GM12878 (cell line): ENCODE results near the gene PKD1L1. TPM values are rescaled to one million over a fixed set of nuclear protein-coding genes. Genes with fewer than 3 reads are reported as not detected.
"Not testable (repeated sequence)": the region's sequence is repeated elsewhere in the genome, so short reads cannot be mapped to it uniquely, and the experiment has no call there.

ENCODE experiments used
- ATAC-seq: fragments of 200-7000 bp; cut with Tn5 transposase; 3 replicates; pipeline ENCODE4 v1.9.1; 2020; ENCODE audit warnings: mild to moderate bottlenecking, moderate library complexity
- BruUV-seq: library from RNA; stranded (reverse); fragments of 400-500 nt; replicated peaks from 2 replicates; lab custom pipeline; 2021; lab: Mats Ljungman, UMichigan
- CTCF ChIA-PET: fragments of 300-600 bp; sonication (Branson Sonifier 250); formaldehyde crosslinking; extraction: SDS; loops from one replicate; lab custom pipeline; 2021; ENCODE audit warnings: inconsistent platforms; lab: Yijun Ruan, JAX
- POLR2A ChIA-PET: fragments of 350-600 bp; formaldehyde crosslinking; extraction: SDS; loops from one replicate; lab custom pipeline; 2021; ENCODE audit warnings: inconsistent platforms; lab: Charles Lee
- RAD21 ChIA-PET: fragments of 300-600 bp; sonication (Branson Sonifier 250); formaldehyde crosslinking; loops from one replicate; lab custom pipeline; 2023; ENCODE audit warnings: antibody characterized with exemption; ENCODE audit not compliant: unreplicated experiment; lab: Charles Lee
- SMC1A ChIA-PET: fragments of 300-600 bp; sonication (Branson Sonifier 250); formaldehyde crosslinking; loops from one replicate; lab custom pipeline; 2023; ENCODE audit not compliant: unreplicated experiment, uncharacterized antibody; lab: Charles Lee
- DNase-seq: peaks from one replicate; pipeline ENCODE4 v3.0.0-alpha.2; 2011; ENCODE audit warnings: low read depth, low spot score
- FAIRE-seq: peaks from 3 replicates; lab custom pipeline; 2011; peaks lifted over from hg19 to GRCh38; lab: Jason Lieb, UNC
- H2AFZ ChIP-seq: 2 replicates; pipeline ENCODE4 v1.6.0; 2011; ENCODE audit warnings: low read depth, low read length, control low read depth; ENCODE audit not compliant: control insufficient read depth
- H3K27ac ChIP-seq: 2 replicates; pipeline ENCODE4 v1.5.1; 2011; ENCODE audit warnings: control low read depth; ENCODE audit not compliant: control insufficient read depth, insufficient read depth
- H3K27me3 ChIP-seq, 2 experiments: replicated peaks in 1 of 2; 2 replicates each; pipeline versions ENCODE4 v1.6.0 to v1.6.1; 2011; ENCODE audit warnings: low read length in 1 of 2; ENCODE audit not compliant: control insufficient read depth in 2 of 2, insufficient read depth in 2 of 2
- H3K36me3 ChIP-seq, 2 experiments: 2 replicates each; pipeline ENCODE4 v1.5.1; 2011; ENCODE audit warnings: low read length in 1 of 2; ENCODE audit not compliant: control insufficient read depth in 2 of 2, insufficient read depth in 2 of 2
- H3K4me1 ChIP-seq: 2 replicates; pipeline ENCODE4 v1.6.1; 2011; ENCODE audit warnings: mild to moderate bottlenecking, low read length, moderate library complexity, mixed read lengths; ENCODE audit not compliant: control insufficient read depth, insufficient read depth
- H3K4me2 ChIP-seq: 2 replicates; pipeline ENCODE4 v1.6.0; 2011; ENCODE audit warnings: control low read depth; ENCODE audit not compliant: control insufficient read depth, insufficient read depth
- H3K4me3 ChIP-seq: fragments of 200-600 bp; sonication (generic); 2 replicates; pipeline ENCODE4 v1.5.1; 2016
- H3K79me2 ChIP-seq: 2 replicates; pipeline ENCODE4 v1.6.0; 2011; ENCODE audit warnings: low read length; ENCODE audit not compliant: control insufficient read depth, insufficient read depth
- H3K9ac ChIP-seq: 2 replicates; pipeline ENCODE4 v1.8.0; 2011; ENCODE audit warnings: low read length, control low read depth, mixed read lengths; ENCODE audit not compliant: control insufficient read depth, insufficient read depth
- H3K9me3 ChIP-seq: replicated peaks from 3 replicates; pipeline ENCODE4 v1.5.1; 2011; ENCODE audit warnings: mild to moderate bottlenecking, low read length; ENCODE audit not compliant: control insufficient read depth, insufficient read depth
- H4K20me1 ChIP-seq: 2 replicates; pipeline ENCODE4 v1.6.0; 2011; ENCODE audit not compliant: control insufficient read depth, insufficient read depth
- CBX5 ChIP-seq: sonication (generic); IDR thresholded peaks from 2 replicates; pipeline ENCODE4 v1.6.1; 2016; ENCODE audit warnings: low read depth, moderate library complexity, mild to moderate bottlenecking, inconsistent platforms
- CREB1 ChIP-seq: IDR thresholded peaks from 2 replicates; pipeline ENCODE4 v1.6.1; 2012; ENCODE audit warnings: low read depth, mild to moderate bottlenecking, inconsistent platforms
- DPF2 ChIP-seq: fragments of 450-650 bp; IDR thresholded peaks from 2 replicates; pipeline ENCODE4 v1.6.1; 2017; ENCODE audit warnings: mild to moderate bottlenecking
- FOXM1 ChIP-seq: IDR thresholded peaks from 2 replicates; pipeline ENCODE4 v1.6.1; 2012; ENCODE audit warnings: low read depth, mild to moderate bottlenecking, inconsistent platforms, low read length, moderate library complexity
- RAD51 ChIP-seq: fragments of 450-650 bp; IDR thresholded peaks from 2 replicates; pipeline ENCODE4 v1.6.1; 2016; ENCODE audit warnings: moderate library complexity, mild to moderate bottlenecking, inconsistent platforms
- RFX5 ChIP-seq: IDR thresholded peaks from 2 replicates; pipeline ENCODE4 v1.6.1; 2011; ENCODE audit warnings: low read depth, low read length, improper control_type of control experiment
- RUNX3 ChIP-seq: IDR thresholded peaks from 2 replicates; pipeline ENCODE4 v1.6.1; 2012; ENCODE audit warnings: low read length, inconsistent platforms
- SKIL ChIP-seq: fragments of 450-650 bp; IDR thresholded peaks from 2 replicates; pipeline ENCODE4 v1.6.1; 2017; ENCODE audit warnings: mild to moderate bottlenecking, low read depth, inconsistent platforms; ENCODE audit not compliant: poor library complexity, severe bottlenecking
- SMAD1 ChIP-seq: fragments of 450-650 bp; IDR thresholded peaks from 2 replicates; pipeline ENCODE4 v1.6.1; 2018; ENCODE audit warnings: mild to moderate bottlenecking, low read depth; ENCODE audit not compliant: partially characterized antibody
- SMAD5 ChIP-seq: IDR thresholded peaks from 2 replicates; pipeline ENCODE4 v1.6.1; 2016; ENCODE audit warnings: antibody characterized with exemption, low read depth
- ZNF274 ChIP-seq: IDR thresholded peaks from one replicate; pipeline ENCODE4 v1.8.0; 2011; ENCODE audit not compliant: insufficient read length, insufficient read depth
- WGBS: methylation state at CpG from one replicate; pipeline ENCODE4 v1.1.6; 2016; ENCODE audit warnings: low lambda C conversion rate; ENCODE audit not compliant: insufficient replicate concordance, insufficient coverage; ENCODE audit errors: missing lambda C conversion rate; 5-methylcytosine and 5-hydroxymethylcytosine counted together
- in situ Hi-C: fragments of 300-500 bp; cut with MboI; formaldehyde crosslinking; loops from 9 replicates; pipeline ENCODE4 v1.14.3; 2018; ENCODE audit warnings: mixed read lengths
- intact Hi-C: fragments of 100-400 bp; cut with micrococcal nuclease; formaldehyde crosslinking; loops from one replicate; pipeline ENCODE4 v1.14.2; 2022; ENCODE audit not compliant: unreplicated experiment
- polyA plus RNA-seq, 11 experiments: library from polyadenylated mRNA; depleted of rRNA in 4 of 11; unstranded in 6 of 11; stranded (reverse) in 5 of 11; fragments of >200 nt; fragmentation: Nextera tagmentation in 4 of 11; fragmentation: Illumina TruSeq in 1 of 11; extraction: Ambion mirVana in 4 of 11; extraction: Trizol in 1 of 11; gene quantifications; 1 replicate in 1 of 11; 2 replicates in 10 of 11; pipeline versions ENCODE4 v1.2.1 to v1.2.3, GENCODE V29; 2011 to 2016; ENCODE audit warnings: inconsistent platforms in 2 of 11, missing spikeins in 2 of 11, low read depth in 1 of 11
- total RNA-seq, 4 experiments: library from RNA; depleted of rRNA in 3 of 4; stranded (reverse); fragments of >200 nt in 3 of 4; fragmentation: Illumina TruSeq in 1 of 4; extraction: Trizol in 1 of 4; gene quantifications; 2 replicates each; pipeline versions ENCODE4 v1.2.1 to v1.2.3, GENCODE V29; 2013 to 2021

Gene PKD1L1
- total and polyA plus RNA-seq, 10 of the 15 experiments (the other 5 are each of a cell fraction or from before 2014, with no cell fraction given): under 0.01 to 0.05 (median 0.02) TPM; not detected in 3

GRCh38 chr7:47943676-47944474, 4.4 kb downstream of the PKD1L1 start (continued):
- no peak for TF ChIP-seq CREB1

DNA sequence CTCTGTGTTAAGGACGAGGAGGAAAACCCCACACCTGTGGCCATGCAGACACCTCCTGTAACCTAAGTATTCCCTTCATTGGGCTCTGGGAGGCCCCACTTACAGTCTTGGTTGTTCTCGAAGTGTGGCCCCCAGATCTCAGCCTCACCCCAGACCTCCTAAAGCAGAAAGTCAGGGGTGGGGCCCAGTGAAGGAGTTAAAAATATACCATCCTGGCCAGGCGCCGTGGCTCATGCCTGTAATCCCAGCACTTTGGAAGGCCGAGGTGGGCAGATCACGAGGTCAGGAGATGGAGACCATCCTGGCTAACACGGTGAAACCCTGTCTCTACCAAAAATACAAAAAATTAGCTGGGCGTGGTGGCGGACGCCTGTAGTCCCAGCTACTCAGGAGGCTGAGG, 5.6 kb downstream of the PKD1L1 start:
- CTCF ChIA-PET: interaction anchor here (1.5 to 4.5 kb wide), 2 partner anchors 49 to 167 kb away, joined by 4 to 68 read pairs; no protein-coding TSS in a partner anchor
- DNase-seq, BruUV-seq, H3K36me3 ChIP-seq, H2AFZ ChIP-seq, H3K79me2 ChIP-seq, intact Hi-C loops, ATAC-seq, H3K4me2 ChIP-seq, H3K9ac ChIP-seq, POLR2A ChIA-PET, H3K27me3 ChIP-seq, H3K4me3 ChIP-seq, FAIRE-seq, H3K27ac ChIP-seq, H3K9me3 ChIP-seq, H4K20me1 ChIP-seq: not testable (repeated sequence)
- in situ Hi-C loops: loop anchor here (5.0 to 25.0 kb wide), 2 partner anchors 170 to 1820 kb away; partner anchors contain the start of gene VWC2
- RAD21 ChIA-PET: interaction anchor here (0.7 to 4.1 kb wide), 2 partner anchors 37 to 167 kb away, joined by 3 to 53 read pairs; no protein-coding TSS in a partner anchor
- WGBS: 77% methylated on average over 10 of the region's 10 CpGs
- SMC1A ChIA-PET: interaction anchor here (0.6 to 0.7 kb wide), 2 partner anchors 109 to 183 kb away, joined by 3 to 4 read pairs; no protein-coding TSS in a partner anchor
- H3K4me1 ChIP-seq: peaks cover 15% of the 10 kb centered on the region

GRCh38 chr7:47942132-47942531, 6.1 kb downstream of the PKD1L1 start:
- RAD21 ChIA-PET: no interaction called here
- TF ChIP-seq ZNF274 (no peak), RAD51 (no peak), SMAD1 (no peak), DPF2 (no peak), SKIL (no peak), CBX5 (no peak), SMAD5 (no peak), FOXM1 (no peak), RUNX3 (no peak), RFX5 (no peak)

More at GRCh38 chr7:47942132-47942531, 6.1 kb downstream of the PKD1L1 start:
- Histone ChIP-seq H3K9ac (no peak overlapping the region), H3K4me3 (no peak overlapping the region), H3K36me3 (no peaks in the 10 kb centered on the region), H2AFZ (no peak overlapping the region), H3K79me2 (no peaks in the 10 kb centered on the region), H3K27ac (no peak overlapping the region), H3K9me3 (no peaks in the 10 kb centered on the region), H3K4me1 (peaks cover 19% of the 10 kb centered on the region), H3K27me3 (no peaks in the 10 kb centered on the region; a peak in 2 of 4 replicates), H4K20me1 (no peaks in the 10 kb centered on the region), H3K4me2 (no peak overlapping the region)
- ChIA-PET CTCF (interaction anchor here (1.2 to 1.5 kb wide), 2 partner anchors 27 to 50 kb away, joined by 4 to 5 read pairs; no protein-coding TSS in a partner anchor), POLR2A (no interaction called here), SMC1A (no interaction called here)
- FAIRE-seq (no peak), DNase-seq (no peak), ATAC-seq (no peak)
- 63% methylated on average over 9 of the region's 10 CpGs for WGBS
- intact Hi-C loops (no loop called here), in situ Hi-C loops (loop anchor here (5.0 to 25.0 kb wide), 2 partner anchors 170 to 1820 kb away; partner anchors contain the start of gene VWC2)
- no TSS peak for BruUV-seq
